A549 (cell line): ENCODE measurements around the gene HNF4A.

Experiments
- CBX8 ChIP-seq: fragments of 200-600 bp; sonication (generic); IDR thresholded peaks from 2 replicates; pipeline ENCODE4 v1.6.1; 2016
- ESRRA ChIP-seq: fragments of 150-350 bp; IDR thresholded peaks from 2 replicates; pipeline ENCODE4 v1.6.1; 2014; ENCODE audit warnings: mild to moderate bottlenecking, low read length, borderline replicate concordance
- NFE2L2 ChIP-seq: fragments of 150-350 bp; conservative IDR thresholded peaks from 2 replicates; pipeline ENCODE4 v1.6.1; 2014; ENCODE audit warnings: low read length
- NR3C1 ChIP-seq: fragments of >200 bp; sonication (Bioruptor Twin); formaldehyde crosslinking; IDR thresholded peaks from 3 replicates; pipeline ENCODE4 v1.6.1; 2017
- POLR2A ChIP-seq: IDR thresholded peaks from 2 replicates; pipeline ENCODE4 v1.6.1; 2012; ENCODE audit warnings: mild to moderate bottlenecking, low read length
- RCOR1 ChIP-seq: fragments of 150-350 bp; IDR thresholded peaks from 2 replicates; pipeline ENCODE4 v1.6.1; 2014; ENCODE audit warnings: antibody characterized with exemption, low read length, low read depth
- RNF2 ChIP-seq: fragments of 200-600 bp; sonication (generic); IDR thresholded peaks from 2 replicates; pipeline ENCODE4 v1.6.1; 2016; ENCODE audit warnings: low read depth, mild to moderate bottlenecking, antibody characterized with exemption, moderate library complexity, borderline replicate concordance
- ZFP36 ChIP-seq: fragments of 450-650 bp; IDR thresholded peaks from 2 replicates; pipeline ENCODE4 v1.6.1; 2014; ENCODE audit warnings: borderline replicate concordance; ENCODE audit not compliant: partially characterized antibody
- TF ChIP-seq, protein P1 (sequence below): fragments of >200 bp; sonication (Bioruptor Twin); formaldehyde crosslinking; IDR thresholded peaks from 3 replicates; pipeline ENCODE4 v1.5.1; 2016

DNA sequence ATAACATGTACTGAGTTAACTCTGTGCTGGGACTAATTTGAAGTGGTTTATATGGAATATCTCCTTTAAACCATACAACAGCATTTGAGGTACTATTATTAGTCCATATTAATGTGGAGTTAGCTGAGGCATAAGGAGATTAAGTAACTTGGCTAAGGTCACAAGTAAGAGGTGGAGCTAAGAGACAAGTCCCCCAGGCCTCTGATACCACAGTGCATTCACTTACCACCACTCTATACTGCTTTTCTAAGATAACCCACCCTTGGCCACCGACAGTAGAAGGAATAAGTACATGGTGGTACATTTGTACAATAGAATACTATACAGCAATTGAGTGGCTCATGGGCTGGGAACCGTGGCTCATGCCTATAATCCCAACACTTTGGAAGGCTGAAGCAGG lies 103.8 kb downstream of the HNF4A start:
- TF ChIP-seq, protein P1, sequence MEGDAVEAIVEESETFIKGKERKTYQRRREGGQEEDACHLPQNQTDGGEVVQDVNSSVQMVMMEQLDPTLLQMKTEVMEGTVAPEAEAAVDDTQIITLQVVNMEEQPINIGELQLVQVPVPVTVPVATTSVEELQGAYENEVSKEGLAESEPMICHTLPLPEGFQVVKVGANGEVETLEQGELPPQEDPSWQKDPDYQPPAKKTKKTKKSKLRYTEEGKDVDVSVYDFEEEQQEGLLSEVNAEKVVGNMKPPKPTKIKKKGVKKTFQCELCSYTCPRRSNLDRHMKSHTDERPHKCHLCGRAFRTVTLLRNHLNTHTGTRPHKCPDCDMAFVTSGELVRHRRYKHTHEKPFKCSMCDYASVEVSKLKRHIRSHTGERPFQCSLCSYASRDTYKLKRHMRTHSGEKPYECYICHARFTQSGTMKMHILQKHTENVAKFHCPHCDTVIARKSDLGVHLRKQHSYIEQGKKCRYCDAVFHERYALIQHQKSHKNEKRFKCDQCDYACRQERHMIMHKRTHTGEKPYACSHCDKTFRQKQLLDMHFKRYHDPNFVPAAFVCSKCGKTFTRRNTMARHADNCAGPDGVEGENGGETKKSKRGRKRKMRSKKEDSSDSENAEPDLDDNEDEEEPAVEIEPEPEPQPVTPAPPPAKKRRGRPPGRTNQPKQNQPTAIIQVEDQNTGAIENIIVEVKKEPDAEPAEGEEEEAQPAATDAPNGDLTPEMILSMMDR, result no peak
- TF ChIP-seq RNF2, result no peak
- TF ChIP-seq CBX8, result no peak
- no peak for TF ChIP-seq ESRRA
- no peak for TF ChIP-seq RCOR1
- no peak for TF ChIP-seq ZFP36
- no peak for TF ChIP-seq POLR2A
- TF ChIP-seq NR3C1, result no peak
- TF ChIP-seq NFE2L2, result no peak
